Keratinocyte (primary cell): ENCODE data around the gene IL19. TPM values are rescaled to one million over a fixed set of nuclear protein-coding genes. Genes with fewer than 3 reads are reported as not detected.

Source experiments
- DNase-seq: peaks from one replicate; pipeline ENCODE4 v3.0.0-alpha.2; 2011; ENCODE audit warnings: low read depth, missing footprints, low spot score
- FAIRE-seq: peaks from 2 replicates; lab custom pipeline; 2011; peaks lifted over from hg19 to GRCh38; lab: Jason Lieb, UNC
- H2AFZ ChIP-seq: 2 replicates; pipeline ENCODE4 v1.6.0; 2012; ENCODE audit warnings: low read length, control low read depth, inconsistent platforms; ENCODE audit not compliant: control insufficient read depth
- H3K27ac ChIP-seq: 2 replicates; pipeline ENCODE4 v1.5.1; 2011; ENCODE audit warnings: low read length; ENCODE audit not compliant: control insufficient read depth, insufficient read depth
- H3K27me3 ChIP-seq: 3 replicates; pipeline ENCODE4 v1.6.0; 2011; ENCODE audit warnings: low read length; ENCODE audit not compliant: control insufficient read depth, insufficient read depth; ENCODE audit errors: extremely low read depth
- H3K36me3 ChIP-seq, 2 experiments: 2 replicates in 1 of 2; 3 replicates in 1 of 2; pipeline ENCODE4 v1.5.1; 2011; ENCODE audit warnings: low read length in 2 of 2, mild to moderate bottlenecking in 1 of 2; ENCODE audit not compliant: control insufficient read depth in 2 of 2, insufficient read depth in 2 of 2; ENCODE audit errors: extremely low read depth in 1 of 2
- H3K4me1 ChIP-seq: 3 replicates; pipeline ENCODE4 v1.5.1; 2011; ENCODE audit warnings: low read length; ENCODE audit not compliant: control insufficient read depth, insufficient read depth; ENCODE audit errors: extremely low read depth
- H3K4me2 ChIP-seq: 3 replicates; pipeline ENCODE4 v1.6.0; 2011; ENCODE audit warnings: low read depth, low read length; ENCODE audit not compliant: control insufficient read depth, insufficient read depth; ENCODE audit errors: extremely low read depth
- H3K4me3 ChIP-seq, 3 experiments: fragments of 200-600 bp in 1 of 3; sonication (generic) in 1 of 3; 2 replicates in 2 of 3; 3 replicates in 1 of 3; pipeline ENCODE4 v1.5.1; 2011 to 2016; ENCODE audit warnings: low read length in 3 of 3, mild to moderate bottlenecking in 3 of 3, control low read depth in 2 of 3, inconsistent platforms in 1 of 3, low read depth in 1 of 3, mixed read lengths in 1 of 3, mixed run types in 1 of 3, moderate library complexity in 1 of 3; ENCODE audit not compliant: control insufficient read depth in 2 of 3, insufficient read depth in 2 of 3; ENCODE audit errors: extremely low read depth in 1 of 3
- H3K79me2 ChIP-seq: 2 replicates; pipeline ENCODE4 v1.6.0; 2012; ENCODE audit warnings: low read length; ENCODE audit not compliant: control insufficient read depth, insufficient read depth
- H3K9ac ChIP-seq: 3 replicates; pipeline ENCODE4 v1.6.0; 2011; ENCODE audit warnings: low read length; ENCODE audit not compliant: control insufficient read depth, insufficient read depth; ENCODE audit errors: extremely low read depth
- H3K9me1 ChIP-seq: 3 replicates; pipeline ENCODE4 v1.6.0; 2011; ENCODE audit warnings: low read length; ENCODE audit not compliant: control insufficient read depth, insufficient read depth; ENCODE audit errors: extremely low read depth
- H3K9me3 ChIP-seq: 2 replicates; pipeline ENCODE4 v1.5.1; 2012; ENCODE audit warnings: low read depth, low read length; ENCODE audit not compliant: control insufficient read depth
- H4K20me1 ChIP-seq: 3 replicates; pipeline ENCODE4 v1.6.0; 2011; ENCODE audit warnings: low read length; ENCODE audit not compliant: control insufficient read depth, insufficient read depth; ENCODE audit errors: extremely low read depth
- CTCF ChIP-seq, 3 experiments: IDR thresholded peaks in 1 of 3; conservative IDR thresholded peaks in 1 of 3; optimal IDR thresholded peaks in 1 of 3; 2 replicates in 2 of 3; 3 replicates in 1 of 3; pipeline versions ENCODE3 to v1.5.1; 2011; ENCODE audit warnings: low read length in 3 of 3, mild to moderate bottlenecking in 3 of 3, moderate library complexity in 2 of 3, control low read depth in 1 of 3, inconsistent platforms in 1 of 3; ENCODE audit not compliant: insufficient read depth in 2 of 3; ENCODE audit errors: extremely low read depth in 1 of 3
- EZH2 ChIP-seq: IDR thresholded peaks from one replicate; pipeline ENCODE4 v1.6.1; 2012; ENCODE audit warnings: inconsistent platforms, mild to moderate bottlenecking, low read length, moderate library complexity
- dilution Hi-C: fragments of 300-500 bp; cut with MboI; formaldehyde crosslinking; loops from one replicate; pipeline ENCODE4 v1.7.0; 2020; ENCODE audit warnings: low sequenced_read_pairs; ENCODE audit not compliant: extremely low pct_ligation_motif_present
- polyA plus RNA-seq, 5 experiments: library from polyadenylated mRNA; depleted of rRNA in 3 of 5; stranded (reverse) in 3 of 5; stranded (forward) in 1 of 5; unstranded in 1 of 5; fragments of >200 nt; gene quantifications; 1 replicate in 1 of 5; 2 replicates in 3 of 5; 3 replicates in 1 of 5; pipeline versions ENCODE4 v1.2.1 to v1.2.3, GENCODE V29; 2011 to 2012; ENCODE audit warnings: missing spikeins in 2 of 5, low read depth in 1 of 5, low replicate concordance in 1 of 5
- small RNA-seq, 3 experiments: library from RNA; depleted of rRNA; stranded (forward); fragments of <200 nt; gene quantifications; one replicate each; pipeline ENCODE3, GENCODE V24; 2012; ENCODE audit warnings: low read depth in 3 of 3, low replicate concordance in 1 of 3; ENCODE audit not compliant: insufficient read length in 3 of 3

Gene IL19
- polyA plus RNA-seq, 1 donor (not counting 4 experiments of a cell fraction or from before 2014, with no cell fraction given), result not detected

- no peaks in the 10 kb centered on the region for H3K36me3 ChIP-seq
- no peaks in the 10 kb centered on the region for H3K9me1 ChIP-seq
- dilution Hi-C loops, result no loop called here
- H2AFZ ChIP-seq, result no peak overlapping the region
- H3K4me1 ChIP-seq, result peaks cover 78% of the 10 kb centered on the region
- H4K20me1 ChIP-seq, result no peaks in the 10 kb centered on the region
- H3K4me2 ChIP-seq, result peak overlapping the region; percentile 89
- no peaks in the 10 kb centered on the region for H3K27me3 ChIP-seq
- H3K9ac ChIP-seq, result peak overlapping the region; percentile 92
- DNase-seq (no peak), FAIRE-seq (peak; percentile 83)
- peak overlapping the region in 2 of 3 experiments; percentile 40 to 56 for H3K4me3 ChIP-seq
- H3K79me2 ChIP-seq, result no peaks in the 10 kb centered on the region
- H3K27ac ChIP-seq, result peak overlapping the region; percentile 100
- no peak for TF ChIP-seq EZH2
- TF ChIP-seq CTCF (optimal IDR thresholded peaks at IDR 0.05 in 1 of 3, IDR thresholded peaks at IDR 0.05 in 1 of 3, conservative IDR thresholded peaks at IDR 0.05 in 1 of 3; ENCODE audit: extremely low read depth in 1 of 3, insufficient read depth in 2 of 3, low read length in 3 of 3), result no peak
- H3K9me3 ChIP-seq, result no peaks in the 10 kb centered on the region
Measured at GRCh38 chr1:206890125-206891060, 119.8 kb downstream of the IL19 start.

DNA sequence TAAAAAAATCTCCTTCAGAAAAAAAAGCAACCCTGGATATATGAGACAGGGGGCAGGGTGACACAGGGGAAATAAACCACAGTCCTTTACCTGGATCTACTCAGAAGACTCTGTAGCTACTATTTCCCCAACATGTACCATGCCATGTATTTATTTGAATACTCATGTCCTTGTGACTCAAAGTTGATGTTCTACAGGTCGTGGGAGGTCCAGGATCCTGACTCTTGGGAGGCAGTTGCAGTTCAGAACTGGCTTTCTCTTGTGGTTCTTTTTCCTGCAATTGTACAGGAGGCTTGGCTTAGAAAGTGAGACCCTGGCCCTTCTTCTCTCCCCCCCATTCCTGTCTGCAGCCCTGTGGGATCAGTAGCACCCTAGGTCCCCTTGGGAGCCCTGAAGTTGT, 120.8 kb downstream of the IL19 start:
- Histone ChIP-seq H3K9me3 (no peaks in the 10 kb centered on the region), H3K27me3 (no peaks in the 10 kb centered on the region), H3K9me1 (no peaks in the 10 kb centered on the region), H3K4me2 (no peak overlapping the region), H3K36me3 (no peaks in the 10 kb centered on the region), H3K9ac (peak overlapping the region; percentile 92), H3K27ac (peak overlapping the region; percentile 100), H3K4me3 (no peak overlapping the region), H2AFZ (no peak overlapping the region), H3K4me1 (peaks cover 81% of the 10 kb centered on the region), H4K20me1 (no peaks in the 10 kb centered on the region), H3K79me2 (no peaks in the 10 kb centered on the region)
- dilution Hi-C loops, result no loop called here
- TF ChIP-seq CTCF (optimal IDR thresholded peaks at IDR 0.05 in 1 of 3, IDR thresholded peaks at IDR 0.05 in 1 of 3, conservative IDR thresholded peaks at IDR 0.05 in 1 of 3; ENCODE audit: extremely low read depth in 1 of 3, insufficient read depth in 2 of 3, low read length in 3 of 3) (no peak), EZH2 (no peak)
- DNase-seq, result no peak
- FAIRE-seq, result peak; percentile 69

Small RNAs within 50 kb of the gene (small RNA-seq; reads per million reads assigned to genes)
- 0 reads per million in 3 experiments for gene RF00019

Other genes starting within 250 kb of the IL19 start
- gene EIF2D, start 158.3 kb upstream of the IL19 start, polyA plus RNA-seq, result 59.9 to 66.4 TPM (median 60.6 TPM) in 3 replicates
- gene DYRK3, start 135.2 kb upstream of the IL19 start, polyA plus RNA-seq, result 9.9 to 15.0 TPM (median 11.8 TPM) in 3 replicates
- gene MAPKAPK2, start 85.9 kb upstream of the IL19 start, polyA plus RNA-seq, result 41.5 to 67.0 TPM (median 42.1 TPM) in 3 replicates
- gene IL10, start 1.7 kb downstream of the IL19 start, polyA plus RNA-seq, result not detected in 3 replicates
- gene IL20, start 94.8 kb downstream of the IL19 start, polyA plus RNA-seq, result 0.67 to 5.6 TPM (median 4.7 TPM) in 3 replicates
- gene IL24, start 126.7 kb downstream of the IL19 start, polyA plus RNA-seq, result 2.1 to 3.1 TPM (median 2.3 TPM) in 3 replicates
- gene FCMR, start 151.2 kb downstream of the IL19 start, polyA plus RNA-seq, result 1.8 to 8.1 TPM (median 1.8 TPM) in 3 replicates
- 0.01 TPM in 1 of 3 replicates, not detected in the others for gene PIGR, start 175.7 kb downstream of the IL19 start, polyA plus RNA-seq
- gene FCAMR, start 199.7 kb downstream of the IL19 start, polyA plus RNA-seq, result not detected in 3 replicates